ENCODE measurements around the gene ERCC2.

The ERCC2 gene

DNA sequence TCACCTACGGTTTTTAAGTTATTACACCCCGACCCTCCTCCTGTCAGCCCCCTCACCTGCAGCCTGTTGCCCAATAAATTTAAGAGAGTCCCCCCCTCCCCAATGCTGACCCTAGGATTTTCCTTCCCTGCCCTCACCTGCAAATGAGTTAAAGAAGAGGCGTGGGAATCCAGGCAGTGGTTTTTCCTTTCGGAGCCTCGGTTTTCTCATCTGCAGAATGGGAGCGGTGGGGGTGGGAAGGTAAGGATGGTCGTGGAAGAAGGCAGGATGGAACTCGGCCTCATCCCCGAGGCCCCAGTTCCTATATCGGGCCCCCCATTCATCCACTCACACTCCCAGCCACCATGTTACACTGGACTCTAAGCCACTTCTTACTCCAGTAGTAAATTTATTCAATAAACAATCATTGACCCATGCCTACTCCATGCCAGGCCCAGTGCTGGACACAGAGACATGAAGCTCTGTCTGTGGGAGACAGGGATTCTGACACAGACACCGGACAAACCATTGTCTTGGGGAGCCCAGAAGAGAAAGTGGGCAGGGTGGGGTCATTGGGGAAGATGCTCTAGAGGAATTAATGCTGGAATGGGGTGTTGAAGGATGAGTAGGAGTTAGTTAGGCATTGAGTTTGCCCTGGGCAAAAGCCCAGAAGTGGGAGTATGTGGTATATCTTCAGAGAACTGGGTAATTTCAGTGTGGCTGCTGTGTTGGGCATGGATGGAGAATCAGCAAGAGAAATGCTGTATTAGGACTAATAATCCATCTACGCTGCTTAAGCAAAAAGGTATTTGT, 66.9 kb downstream of the ERCC2 start:
- no peak for DNase-seq (ENCODE audit: low read depth)

DNA sequence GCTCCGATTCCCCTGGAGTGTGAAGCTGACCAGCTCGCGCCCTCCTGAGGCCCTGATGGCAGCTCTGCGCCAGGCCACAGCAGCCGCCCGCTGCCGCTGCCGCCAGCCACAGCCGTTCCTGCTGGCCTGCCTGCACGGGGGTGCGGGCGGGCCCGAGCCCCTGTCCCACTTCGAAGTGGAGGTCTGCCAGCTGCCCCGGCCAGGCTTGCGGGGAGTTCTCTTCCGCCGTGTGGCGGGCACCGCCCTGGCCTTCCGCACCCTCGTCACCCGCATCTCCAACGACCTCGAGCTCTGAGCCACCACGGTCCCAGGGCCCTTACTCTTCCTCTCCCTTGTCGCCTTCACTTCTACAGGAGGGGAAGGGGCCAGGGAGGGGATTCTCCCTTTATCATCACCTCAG, 68.0 kb downstream of the ERCC2 start:
- DNase-seq (ENCODE audit: low read depth), result no peak
